Stimulated activated CD4-positive, alpha-beta T cell treated with anti-CD3 and anti-CD28 coated beads, TNF-alpha, amount 100 ng/mL, for 24 hours (primary cell): ENCODE data around the gene LIN7A.

Experiments used
- DNase-seq, 3 experiments: peaks; one replicate each; pipeline ENCODE4 v3.0.0-alpha.2; 2020; ENCODE audit warnings: low read depth in 3 of 3

LIN7A gene

DNA sequence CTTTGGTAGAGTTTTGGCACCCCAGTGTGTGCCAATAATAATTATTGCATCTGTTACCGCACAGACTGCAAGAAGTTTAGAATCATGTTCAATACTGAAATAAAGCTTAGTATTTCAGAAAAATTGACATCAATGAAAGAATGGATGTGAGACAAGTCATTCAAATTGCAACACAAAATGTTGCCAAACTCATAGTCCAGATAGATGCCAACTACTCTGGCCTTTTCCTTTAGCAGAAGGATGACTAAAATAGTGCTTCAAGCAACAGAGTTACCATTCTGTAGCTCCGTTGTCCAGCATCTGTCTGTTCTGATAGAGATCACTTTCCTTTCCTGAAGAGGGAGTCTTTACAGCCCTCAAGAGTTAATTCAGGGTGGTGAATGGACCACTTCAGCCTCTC is 77.5 kb downstream of the LIN7A start:
- no peak for DNase-seq

DNA sequence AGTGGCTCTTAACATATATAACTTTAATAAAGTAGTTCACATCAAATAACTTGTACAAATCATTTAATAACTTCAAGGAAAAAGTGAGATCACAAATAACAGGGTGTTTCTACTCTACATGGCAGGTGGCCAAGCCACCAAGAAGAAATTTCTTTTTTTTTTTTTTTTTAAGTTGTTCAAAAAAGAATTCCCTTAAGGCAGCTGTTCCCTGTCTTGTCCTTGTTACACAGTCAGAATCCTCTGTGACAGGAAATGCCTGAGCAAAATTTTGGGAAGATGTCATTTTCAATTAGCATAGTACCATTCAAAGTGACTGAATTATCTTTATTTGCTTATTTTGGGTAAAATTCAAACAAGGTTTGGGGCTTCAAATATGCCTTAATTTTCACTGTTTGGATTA is 79.4 kb downstream of the LIN7A start:
- DNase-seq, result no peak

DNA sequence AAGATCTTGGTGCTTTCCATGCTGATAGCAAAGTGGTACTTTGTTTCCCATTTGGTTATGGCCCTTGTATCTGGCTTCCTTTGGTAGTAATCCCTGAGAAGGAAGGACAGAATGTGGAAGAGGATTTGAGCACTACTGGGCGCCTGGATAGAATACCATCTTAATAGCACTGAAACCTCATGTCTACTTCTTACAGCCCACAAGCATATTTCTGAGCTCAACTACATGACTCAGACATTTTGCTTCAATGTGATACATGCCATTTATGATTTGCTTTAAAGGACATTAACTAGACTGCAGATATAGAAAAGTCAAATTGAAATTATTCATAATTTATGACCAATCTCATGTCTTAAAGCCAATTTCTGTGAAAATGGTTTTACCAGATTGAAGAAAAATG is 80.4 kb downstream of the LIN7A start:
- DNase-seq, result no peak

DNA sequence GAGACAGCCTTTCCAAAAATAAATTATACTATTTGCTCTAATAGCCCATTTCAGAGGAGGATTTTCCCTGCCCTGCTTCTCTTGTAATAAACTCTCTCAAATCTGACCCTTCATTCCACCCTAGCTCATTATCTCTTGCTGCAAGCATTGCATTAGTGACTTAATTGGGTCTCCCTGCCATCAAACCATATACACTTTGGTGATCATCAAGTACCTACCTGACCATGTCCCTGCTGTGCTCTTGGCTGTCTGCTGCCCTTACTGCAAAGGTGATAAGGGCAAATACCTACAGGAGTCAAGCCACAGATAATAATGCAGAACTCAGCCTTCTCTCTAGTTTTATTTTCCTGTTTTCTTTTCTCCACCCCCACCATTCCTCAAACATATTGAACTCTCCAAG is 88.4 kb downstream of the LIN7A start:
- no peak for DNase-seq

DNA sequence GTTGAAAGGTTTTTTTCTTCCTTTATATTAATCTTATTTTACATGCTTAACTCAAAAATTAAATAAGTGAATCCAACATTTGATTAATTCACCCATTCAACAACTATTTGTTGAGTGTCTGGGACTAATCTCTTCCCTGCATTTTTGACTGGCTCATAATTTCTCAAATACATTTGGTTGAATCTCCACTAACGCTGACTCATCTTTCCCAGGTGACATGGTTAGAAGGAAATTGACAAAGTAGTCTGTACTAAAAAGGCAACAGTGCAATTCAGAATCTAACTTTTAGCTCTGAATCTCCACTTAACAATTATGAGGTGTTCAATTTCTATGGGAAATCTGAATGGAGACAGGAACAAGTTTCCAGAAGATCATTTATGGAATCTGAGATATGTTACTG is 88.9 kb downstream of the LIN7A start:
- DNase-seq, result no peak

DNA sequence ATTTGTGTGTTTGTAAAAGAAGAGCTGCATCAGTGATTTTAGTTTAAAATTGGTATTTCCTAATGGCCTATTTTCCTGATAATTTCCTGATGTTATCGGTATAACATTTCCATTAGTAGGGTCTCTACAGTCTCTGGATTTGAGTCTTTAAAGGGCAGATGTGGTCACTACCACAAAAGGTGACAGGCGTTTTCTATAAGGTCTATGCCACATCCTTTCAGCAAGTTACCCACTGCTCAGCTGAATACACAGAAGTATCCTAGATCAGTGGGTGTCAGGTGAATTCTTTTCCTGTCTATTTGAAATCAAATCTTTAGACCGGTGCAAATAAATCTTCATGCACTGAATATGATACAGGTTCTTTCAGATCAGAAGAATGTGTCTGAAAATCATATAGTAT is 90.2 kb downstream of the LIN7A start:
- DNase-seq, result no peak

DNA sequence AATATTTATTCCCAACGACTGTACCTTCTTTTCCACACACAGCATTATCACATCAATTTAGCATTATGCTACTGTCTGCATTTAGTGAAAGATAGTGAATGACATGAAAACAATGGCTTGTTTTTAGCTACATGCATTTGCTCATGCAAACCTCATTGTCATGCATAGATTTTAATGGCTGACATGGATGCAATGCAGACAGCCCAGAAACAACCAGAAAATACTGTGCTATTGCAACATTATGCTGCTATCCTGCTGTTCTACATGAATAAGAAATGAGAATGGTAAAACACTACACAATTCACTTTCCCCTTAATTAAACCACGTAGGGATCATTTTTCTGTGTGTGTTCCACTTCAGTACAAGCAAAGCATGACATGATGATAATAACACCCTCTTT is 90.8 kb downstream of the LIN7A start:
- no peak for DNase-seq

DNA sequence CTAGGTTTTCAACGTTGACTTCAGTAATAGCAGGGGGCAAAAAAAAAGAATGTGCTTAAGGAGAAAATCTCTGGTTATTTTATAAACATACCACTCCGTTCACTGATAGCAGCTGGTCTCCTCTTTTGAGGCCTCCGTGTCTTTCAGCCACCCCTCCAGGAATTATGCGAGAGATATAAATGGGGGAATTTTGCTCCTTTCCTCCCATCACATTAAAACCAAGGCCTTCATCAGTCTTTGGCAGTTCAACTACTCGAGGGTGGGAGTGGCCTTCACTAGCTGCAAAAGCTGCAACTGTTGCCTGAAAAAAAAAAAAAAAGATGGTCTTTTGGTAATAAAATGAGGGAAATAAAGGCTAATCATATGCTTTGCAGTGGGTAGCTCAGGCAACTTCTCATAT is 92.1 kb downstream of the LIN7A start:
- no peak for DNase-seq

DNA sequence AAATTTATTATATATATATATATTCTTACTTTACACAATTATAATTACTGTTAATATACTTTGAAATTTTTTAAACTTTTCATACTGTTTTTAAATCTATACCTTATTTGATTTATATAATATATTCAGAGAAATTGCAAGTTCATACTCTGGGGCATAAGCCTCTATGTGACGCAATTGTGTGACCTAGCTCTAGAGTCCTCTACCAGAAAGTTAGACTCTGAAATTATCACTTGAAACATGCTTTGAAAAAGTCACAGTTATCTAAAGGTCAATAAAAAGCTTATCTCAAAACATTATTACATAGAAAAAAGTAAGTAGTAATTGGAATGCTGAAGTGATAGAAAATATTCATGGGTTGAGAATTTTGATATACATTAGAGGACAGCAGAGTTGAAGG is 93.8 kb downstream of the LIN7A start:
- no peak for DNase-seq

DNA sequence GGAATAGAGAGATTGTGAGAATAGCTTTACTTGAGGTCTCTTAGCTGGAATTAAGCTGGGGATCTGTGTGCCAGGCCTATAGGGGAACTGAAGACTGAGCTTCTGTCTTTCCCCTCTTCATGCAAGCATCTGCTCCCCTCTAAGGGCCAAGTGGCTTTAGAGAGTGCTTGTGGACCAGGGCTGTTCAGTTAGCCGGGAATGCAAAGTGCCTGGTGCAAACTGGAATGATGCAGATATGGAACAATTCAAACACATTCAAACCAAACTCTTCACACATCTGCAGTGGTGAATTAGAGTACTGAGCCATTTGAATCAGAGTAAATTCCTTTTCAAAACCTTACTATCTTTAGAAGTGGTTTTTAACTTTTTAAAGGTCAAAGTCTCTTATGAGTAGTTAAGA is 99.0 kb downstream of the LIN7A start:
- DNase-seq, result no peak

DNA sequence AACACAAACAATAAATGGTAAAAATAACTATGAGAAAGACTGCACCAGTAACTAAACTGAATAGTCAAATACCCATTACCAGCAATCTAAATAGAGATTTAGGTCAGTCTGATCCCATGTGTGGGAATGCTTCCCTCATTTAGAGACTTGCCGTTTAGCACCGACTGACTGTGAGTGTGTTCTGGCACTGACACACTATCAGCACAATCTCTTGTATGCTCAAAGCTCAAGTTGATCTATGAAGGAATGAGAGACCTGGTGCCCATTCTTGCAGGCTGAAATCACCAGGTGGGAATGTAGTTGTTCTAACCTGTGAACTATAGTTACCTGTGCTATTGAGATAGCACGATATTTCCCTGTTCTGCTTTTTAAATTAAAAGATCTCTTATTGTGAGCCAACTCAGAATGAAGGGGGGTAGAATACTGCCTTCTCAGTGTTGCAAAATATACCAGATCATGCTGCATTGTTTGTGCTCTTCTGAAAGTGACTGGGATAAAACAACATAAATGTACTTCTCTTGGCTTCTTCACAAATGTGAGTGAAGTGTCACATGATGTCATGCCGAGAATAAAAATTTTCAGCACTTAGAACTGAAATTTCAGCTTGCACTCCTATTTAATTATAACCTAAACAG is 99.6 kb downstream of the LIN7A start:
- no peak for DNase-seq

DNA sequence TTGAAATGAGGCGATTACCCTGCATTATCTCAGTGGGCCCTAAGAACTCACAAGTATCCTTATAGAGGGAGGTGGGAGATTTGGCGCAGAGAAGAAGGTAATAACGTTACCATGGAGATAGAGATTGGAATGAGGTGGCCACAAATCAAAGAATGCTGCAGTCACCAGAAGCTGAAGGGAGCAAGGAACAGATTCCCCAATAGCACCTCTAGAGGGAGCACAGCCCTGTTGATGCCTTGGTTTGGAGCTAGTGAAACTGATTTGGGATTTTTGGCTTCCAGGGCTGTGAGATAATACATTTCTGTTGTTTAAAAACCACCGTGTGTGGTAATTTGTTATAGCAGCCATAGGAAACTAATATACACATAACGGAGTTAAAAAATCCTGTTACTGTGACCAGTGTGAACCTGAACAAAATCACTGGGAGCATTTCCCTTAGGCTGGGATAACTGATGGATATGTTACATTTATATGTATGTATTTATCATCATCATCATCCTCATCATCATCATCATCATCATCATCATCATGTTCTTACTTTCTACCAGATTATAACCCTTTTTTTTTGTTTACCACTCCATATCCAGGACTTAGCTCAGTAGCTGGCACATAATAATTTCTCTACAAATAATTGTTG is 100.3 kb downstream of the LIN7A start:
- DNase-seq, result no peak

DNA sequence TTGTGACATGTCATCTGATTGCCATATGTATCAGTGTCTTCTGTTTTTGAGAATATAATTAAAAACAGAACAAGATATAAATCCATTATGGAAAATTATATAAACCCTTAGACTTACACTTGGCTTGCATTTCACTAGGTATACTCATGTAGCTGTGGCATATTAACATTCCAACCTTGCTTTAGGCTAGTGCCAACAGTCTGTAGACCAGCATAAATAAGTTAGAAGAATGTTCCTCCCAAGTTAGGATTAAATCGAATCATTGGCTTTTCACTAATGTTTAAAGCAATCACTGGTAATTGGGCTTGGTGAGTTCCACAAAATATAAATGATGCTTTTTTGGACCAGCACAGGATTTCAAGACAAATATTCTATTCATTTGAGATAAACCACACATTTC is 103.0 kb downstream of the LIN7A start:
- DNase-seq, result no peak

DNA sequence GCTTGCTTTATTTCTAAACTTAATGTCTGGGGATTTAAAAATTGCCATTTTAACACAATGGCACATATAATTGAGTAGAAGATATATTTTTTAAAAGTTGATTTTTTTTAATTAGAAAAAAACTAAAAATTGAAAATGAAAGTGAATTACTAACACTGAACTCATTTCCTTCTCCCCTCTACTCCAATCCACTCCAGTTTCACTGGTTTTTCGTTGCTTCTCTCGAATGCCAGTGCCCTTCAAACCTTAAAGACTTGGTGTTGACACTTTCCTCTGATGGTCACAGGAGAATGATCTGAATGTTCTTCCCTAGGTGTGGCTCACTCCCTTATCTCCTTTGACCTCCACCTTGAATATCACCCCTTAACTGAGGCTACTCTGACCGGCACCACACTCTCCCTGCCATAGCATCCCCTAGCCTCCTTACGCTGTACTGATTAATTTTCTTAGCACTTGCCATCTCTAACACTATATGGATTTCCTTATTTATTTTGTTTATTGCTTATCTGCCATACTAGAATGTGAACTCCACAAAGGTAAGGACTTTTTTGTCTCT is 107.1 kb downstream of the LIN7A start:
- DNase-seq, result no peak

DNA sequence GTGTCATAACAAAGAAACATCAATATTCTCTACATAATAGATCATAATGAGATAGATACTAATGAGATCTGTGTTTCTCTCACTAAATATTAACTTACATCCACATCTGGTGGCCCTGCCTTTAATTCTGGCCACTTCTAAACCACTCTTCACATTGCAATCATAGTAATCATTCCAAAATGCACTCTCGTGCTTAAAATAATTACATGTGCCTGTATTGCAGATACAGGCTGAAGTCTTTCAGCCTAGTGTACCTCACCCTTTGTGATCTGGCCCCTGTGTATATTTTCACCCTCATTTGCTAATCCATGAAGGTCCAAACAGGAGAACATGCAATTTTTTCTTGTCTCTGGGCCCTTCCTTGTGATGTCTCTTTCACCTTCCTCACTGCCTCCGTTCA is 108.0 kb downstream of the LIN7A start:
- DNase-seq, result no peak

DNA sequence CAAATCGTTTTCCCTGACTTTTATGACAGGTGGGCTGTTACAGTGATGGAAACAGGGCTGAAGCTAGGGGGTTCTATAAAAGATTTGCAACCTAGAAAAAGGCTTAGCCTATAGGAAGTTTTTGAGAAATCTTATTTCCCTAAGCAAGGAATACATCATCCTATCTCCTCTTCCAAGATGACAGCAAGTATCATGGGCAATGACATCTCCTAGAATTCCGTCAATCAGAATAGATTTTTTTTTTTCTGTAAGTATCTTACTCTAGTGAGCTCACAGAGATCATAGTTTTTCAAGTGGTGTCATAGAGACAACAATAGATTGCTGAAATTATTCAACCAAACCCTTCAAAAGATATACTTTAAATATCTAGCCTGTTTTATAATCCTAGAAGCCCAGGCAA is 112.2 kb downstream of the LIN7A start:
- no peak for DNase-seq

DNA sequence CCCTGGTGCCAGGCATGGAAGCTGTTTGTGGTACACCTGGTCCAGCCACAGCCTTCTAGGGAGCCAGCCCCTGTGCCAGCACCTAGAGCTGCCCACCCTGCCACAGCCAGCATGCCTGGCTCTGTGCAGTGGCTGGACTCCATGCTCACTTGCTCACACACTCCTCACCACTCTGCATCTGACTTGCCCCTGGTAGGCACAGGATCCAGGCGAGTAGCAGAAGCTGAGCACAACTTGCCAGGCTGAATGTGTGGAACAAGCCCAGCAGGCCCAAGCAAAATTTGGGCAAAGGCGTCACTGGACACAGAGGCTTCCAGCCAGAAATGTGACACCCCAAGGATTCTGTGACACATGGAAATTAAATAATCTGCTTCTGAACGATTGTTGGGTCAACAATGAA is 114.3 kb downstream of the LIN7A start:
- no peak for DNase-seq

DNA sequence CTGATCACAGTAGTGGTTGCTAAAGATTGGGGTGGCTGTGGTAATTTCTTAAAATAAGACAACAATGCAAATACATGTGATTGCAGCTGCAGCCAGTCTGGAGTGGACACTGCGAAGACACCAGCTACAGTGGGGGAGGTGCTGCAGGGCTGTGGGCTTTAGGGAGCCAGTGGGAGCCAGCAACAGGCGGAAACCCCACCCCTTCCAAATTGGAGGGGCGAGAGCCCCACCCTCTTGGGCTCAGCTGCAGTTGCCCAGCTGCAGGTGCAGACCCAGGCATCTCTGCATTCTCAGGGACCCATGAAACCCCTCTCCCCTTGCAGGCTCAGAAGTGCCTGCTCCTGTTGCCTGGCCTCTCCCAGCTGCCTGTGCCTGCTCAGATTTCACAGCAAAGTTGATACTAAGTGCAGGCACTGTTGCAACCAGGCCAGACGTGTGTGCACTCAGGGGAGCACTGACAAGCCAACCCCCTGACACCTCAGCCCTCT is 116.2 kb downstream of the LIN7A start:
- DNase-seq, result no peak

DNA sequence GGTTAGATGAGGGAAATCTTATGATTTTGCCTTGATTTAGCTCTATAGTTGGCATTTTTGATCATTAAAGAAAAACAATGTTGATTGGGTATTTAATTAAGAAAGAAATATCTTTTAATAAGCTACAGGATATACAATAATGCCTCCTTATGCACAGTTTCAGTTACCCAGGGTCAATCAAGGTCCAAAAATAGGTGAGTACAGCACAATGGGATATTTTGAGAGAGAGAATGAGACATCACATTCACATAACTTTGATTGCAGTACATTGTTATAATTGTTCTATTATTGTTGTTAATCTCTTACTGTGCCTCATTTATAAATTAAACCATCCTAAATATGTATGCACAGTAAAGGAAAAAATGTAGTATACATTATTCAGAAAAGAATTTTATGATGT is 118.9 kb downstream of the LIN7A start:
- no peak for DNase-seq

DNA sequence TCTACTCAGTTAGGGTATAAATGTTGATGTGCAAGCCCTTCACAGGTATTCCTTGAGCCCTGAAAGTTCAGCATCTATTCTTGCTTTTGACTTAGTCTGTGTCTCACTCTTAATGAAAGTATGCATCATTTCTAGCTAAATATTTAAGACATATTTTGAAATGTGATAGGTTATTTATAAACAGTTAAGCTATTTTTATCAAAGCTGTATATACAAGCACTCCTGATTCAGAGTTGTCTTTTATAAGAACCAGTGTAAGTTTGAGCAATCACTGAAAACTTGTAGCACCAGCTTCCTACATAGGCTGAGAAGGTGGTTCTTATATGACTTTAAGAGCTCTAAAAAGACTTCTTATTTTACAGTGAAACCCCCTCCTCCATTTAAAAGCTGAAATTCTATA is 122.4 kb downstream of the LIN7A start:
- DNase-seq, result no peak

DNA sequence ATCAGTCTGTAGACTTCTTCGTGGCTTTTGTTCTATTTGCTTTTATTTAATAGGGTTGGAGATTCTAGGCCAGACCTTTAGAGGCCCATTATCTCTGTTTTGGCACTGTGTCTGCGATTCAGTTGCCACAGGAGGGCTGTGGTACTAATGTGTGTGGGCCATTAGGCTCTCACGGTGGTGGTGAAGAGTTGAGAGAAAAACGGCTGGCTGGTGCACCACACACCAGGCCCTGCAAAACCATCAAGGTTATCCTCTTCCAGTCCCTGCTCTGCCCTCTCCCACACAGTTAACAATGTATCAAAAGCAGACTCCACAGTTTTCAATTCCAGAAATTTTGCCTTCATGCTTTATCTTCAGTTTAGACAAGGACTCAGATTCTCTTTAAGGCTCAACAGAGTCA is 123.3 kb downstream of the LIN7A start:
- DNase-seq, result no peak

DNA sequence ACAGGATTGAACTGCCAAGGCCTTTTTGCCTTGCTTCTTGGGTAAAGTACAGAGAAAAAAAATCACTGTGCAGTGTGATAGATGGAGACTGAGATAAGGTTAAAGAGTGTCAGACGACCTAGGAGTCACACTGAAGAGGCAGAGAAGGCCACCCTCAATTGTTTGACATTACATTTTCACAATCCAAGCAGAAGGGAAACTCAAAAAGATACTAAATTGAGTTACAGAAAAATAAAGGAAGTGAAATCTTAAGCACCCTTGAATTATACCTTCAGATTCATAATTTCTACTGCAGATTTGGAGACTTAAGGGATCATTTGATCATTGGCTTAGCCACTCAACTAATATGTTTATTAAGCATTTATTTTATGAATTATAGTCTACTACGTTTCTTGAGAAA is 123.9 kb downstream of the LIN7A start:
- DNase-seq, result no peak

DNA sequence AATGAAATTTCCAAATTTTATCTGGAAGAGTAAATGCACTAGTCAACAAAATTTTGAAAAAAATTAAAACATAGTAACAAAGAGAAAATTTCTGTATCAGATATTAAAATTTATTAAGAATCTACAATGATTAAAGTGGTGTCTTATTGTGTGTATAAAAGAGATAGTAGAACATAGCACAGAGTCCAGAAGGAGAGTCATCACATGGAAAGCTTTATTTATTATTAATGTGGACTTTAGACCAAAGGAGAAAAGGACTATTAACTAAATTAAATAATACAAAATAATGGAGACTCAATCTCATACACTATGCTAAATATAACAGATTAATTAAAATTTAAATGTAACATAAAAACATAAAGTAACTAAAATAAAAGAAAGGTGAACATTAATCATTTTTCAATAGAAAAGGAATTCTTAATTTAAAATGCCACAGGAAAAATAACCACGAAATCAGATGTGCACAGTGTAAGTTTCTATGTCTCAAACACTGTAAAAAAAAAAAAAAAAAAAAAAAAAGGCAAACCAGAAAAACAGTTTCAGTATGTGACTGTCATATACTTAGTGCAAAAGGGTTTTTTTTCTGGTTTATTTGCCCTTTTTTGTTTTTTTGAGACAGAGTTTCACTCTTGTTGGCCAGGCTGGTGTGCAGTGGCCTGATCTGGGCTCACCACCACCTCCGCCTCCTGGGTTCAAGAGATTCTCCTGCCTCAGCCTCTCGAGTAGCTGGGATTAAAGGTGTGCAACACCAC is 125.6 kb downstream of the LIN7A start:
- DNase-seq, result no peak
